Measurements from ENCODE around the gene VRK1. TPM values are rescaled to one million over a fixed set of nuclear protein-coding genes. Genes with fewer than 3 reads are reported as not detected.

VRK1 gene
- 10 to 100 TPM; 71.1 to 76.5 TPM for total RNA-seq

- CTCF ChIA-PET, result interaction anchor here (0.6 to 3.1 kb wide), 4 partner anchors 14 to 56 kb away, joined by 3 to 14 read pairs (median 3); no protein-coding TSS in a partner anchor
- H3K4me3 Mint-ChIP-seq, result peak within 1 kb of the TSS; percentile 90
- POLR2A ChIA-PET, result interaction anchor here (0.5 to 1.6 kb wide), 14 partner anchors 10 to 1316 kb away, joined by 3 to 12 read pairs (median 3); no protein-coding TSS in a partner anchor
- no peaks in the 10 kb centered on the region for H3K9me3 Mint-ChIP-seq (ENCODE audit: insufficient read depth)
- peak; percentile 94 for DNase-seq
- peak within 1 kb of the TSS; percentile 94 for H3K27ac Mint-ChIP-seq
- peaks cover 22% of the 10 kb centered on the region for H3K4me1 Mint-ChIP-seq (ENCODE audit: low read depth)
- peak; percentile 96 for ATAC-seq
- peaks cover 2% of the 10 kb centered on the region for H3K36me3 Mint-ChIP-seq (ENCODE audit: low read depth)
- H3K27me3 Mint-ChIP-seq (ENCODE audit: low read depth), result no peaks in the 10 kb centered on the region
Measured at GRCh38 chr14:96796851-96797581, at the start of gene VRK1. Gene VRK1, plus strand, starts transcription at chr14:96797382. Its CDS starts 36,090 bp downstream, at chr14:96833472.

GRCh38 chr14:96747608-96748007, 49.6 kb upstream of the VRK1 start:
- Mint-ChIP-seq H3K9me3 (ENCODE audit: insufficient read depth) (no peaks in the 10 kb centered on the region), H3K27ac (no peak overlapping the region), H3K27me3 (ENCODE audit: low read depth) (peaks cover 21% of the 10 kb centered on the region), H3K4me3 (no peak overlapping the region), H3K4me1 (ENCODE audit: low read depth) (no peaks in the 10 kb centered on the region), H3K36me3 (ENCODE audit: low read depth) (no peaks in the 10 kb centered on the region)
- DNase-seq (no peak), ATAC-seq (no peak)
- CTCF ChIA-PET, result no interaction called here
- POLR2A ChIA-PET, result no interaction called here

DNA sequence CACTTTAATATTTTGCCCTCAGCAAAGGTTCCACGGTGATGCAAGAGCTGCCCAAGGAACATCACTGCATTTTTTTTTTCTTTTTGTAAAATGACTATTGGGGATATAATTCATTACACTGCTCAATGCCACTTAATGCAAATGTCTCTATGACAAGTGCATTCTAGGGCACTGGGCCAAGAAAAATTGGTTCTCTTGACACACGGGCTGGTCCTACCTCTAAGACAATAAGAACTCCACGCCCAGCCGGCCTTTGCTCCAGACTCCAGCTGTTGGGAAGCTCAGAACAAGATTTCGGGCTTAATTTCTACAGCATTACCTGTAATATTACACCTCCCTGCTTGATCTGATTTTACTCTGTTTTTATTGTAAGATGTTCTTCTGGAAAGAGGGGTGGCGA, 48.8 kb upstream of the VRK1 start:
- no peak overlapping the region for H3K27ac Mint-ChIP-seq
- POLR2A ChIA-PET, result no interaction called here
- H3K36me3 Mint-ChIP-seq (ENCODE audit: low read depth), result no peaks in the 10 kb centered on the region
- H3K9me3 Mint-ChIP-seq (ENCODE audit: insufficient read depth), result no peaks in the 10 kb centered on the region
- H3K4me1 Mint-ChIP-seq (ENCODE audit: low read depth), result no peaks in the 10 kb centered on the region
- DNase-seq, result no peak
- H3K27me3 Mint-ChIP-seq (ENCODE audit: low read depth), result peaks cover 17% of the 10 kb centered on the region
- ATAC-seq, result no peak
- CTCF ChIA-PET, result no interaction called here
- no peak overlapping the region for H3K4me3 Mint-ChIP-seq

GRCh38 chr14:96751505-96751904, 45.7 kb upstream of the VRK1 start:
- Mint-ChIP-seq H3K36me3 (ENCODE audit: low read depth) (no peaks in the 10 kb centered on the region), H3K9me3 (ENCODE audit: insufficient read depth) (no peaks in the 10 kb centered on the region), H3K27ac (no peak overlapping the region), H3K4me1 (ENCODE audit: low read depth) (no peaks in the 10 kb centered on the region), H3K27me3 (ENCODE audit: low read depth) (peaks cover 6% of the 10 kb centered on the region), H3K4me3 (no peak overlapping the region)
- POLR2A ChIA-PET, result no interaction called here
- ATAC-seq (no peak), DNase-seq (no peak)
- CTCF ChIA-PET, result interaction anchor here (1.4 kb wide), 1 partner anchor 10 kb away, joined by 4 read pairs; no protein-coding TSS in a partner anchor

- H3K27ac Mint-ChIP-seq, result no peak overlapping the region
- DNase-seq, result no peak
- no peak overlapping the region for H3K4me3 Mint-ChIP-seq
- no peaks in the 10 kb centered on the region for H3K36me3 Mint-ChIP-seq (ENCODE audit: low read depth)
- peaks cover 8% of the 10 kb centered on the region for H3K27me3 Mint-ChIP-seq (ENCODE audit: low read depth)
- no peak for ATAC-seq
- ChIA-PET CTCF (interaction anchor here (1.4 kb wide), 1 partner anchor 11 kb away, joined by 4 read pairs; no protein-coding TSS in a partner anchor), POLR2A (no interaction called here)
- H3K9me3 Mint-ChIP-seq (ENCODE audit: insufficient read depth), result no peaks in the 10 kb centered on the region
- H3K4me1 Mint-ChIP-seq (ENCODE audit: low read depth), result no peaks in the 10 kb centered on the region
Measured at GRCh38 chr14:96752125-96752524, 45.1 kb upstream of the VRK1 start.

DNA sequence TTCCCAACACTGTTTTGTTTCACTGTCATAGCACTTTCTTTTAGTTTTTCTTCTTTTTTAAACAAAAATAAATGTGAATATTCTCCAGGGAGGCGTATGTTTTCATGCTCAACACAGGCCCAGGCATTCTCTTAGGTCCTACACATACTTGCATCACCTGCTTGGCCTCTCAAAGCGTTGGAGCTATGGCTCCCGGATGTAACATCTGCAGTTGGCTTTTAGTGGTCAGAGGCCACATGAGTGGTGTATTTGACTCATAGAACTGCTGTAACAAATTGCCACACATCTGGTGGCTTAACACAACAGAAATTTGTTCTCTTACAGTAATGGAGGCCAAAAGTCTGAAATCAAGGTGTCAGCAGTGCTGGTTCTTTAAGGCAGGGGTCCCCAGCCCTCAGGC, 44.6 kb upstream of the VRK1 start:
- H3K4me1 Mint-ChIP-seq (ENCODE audit: low read depth), result no peaks in the 10 kb centered on the region
- H3K9me3 Mint-ChIP-seq (ENCODE audit: insufficient read depth), result no peaks in the 10 kb centered on the region
- H3K27ac Mint-ChIP-seq, result no peak overlapping the region
- DNase-seq, result no peak
- H3K4me3 Mint-ChIP-seq, result no peak overlapping the region
- POLR2A ChIA-PET, result no interaction called here
- CTCF ChIA-PET, result interaction anchor here (1.4 kb wide), 1 partner anchor 11 kb away, joined by 4 read pairs; no protein-coding TSS in a partner anchor
- no peaks in the 10 kb centered on the region for H3K36me3 Mint-ChIP-seq (ENCODE audit: low read depth)
- peaks cover 9% of the 10 kb centered on the region for H3K27me3 Mint-ChIP-seq (ENCODE audit: low read depth)
- ATAC-seq, result no peak

DNA sequence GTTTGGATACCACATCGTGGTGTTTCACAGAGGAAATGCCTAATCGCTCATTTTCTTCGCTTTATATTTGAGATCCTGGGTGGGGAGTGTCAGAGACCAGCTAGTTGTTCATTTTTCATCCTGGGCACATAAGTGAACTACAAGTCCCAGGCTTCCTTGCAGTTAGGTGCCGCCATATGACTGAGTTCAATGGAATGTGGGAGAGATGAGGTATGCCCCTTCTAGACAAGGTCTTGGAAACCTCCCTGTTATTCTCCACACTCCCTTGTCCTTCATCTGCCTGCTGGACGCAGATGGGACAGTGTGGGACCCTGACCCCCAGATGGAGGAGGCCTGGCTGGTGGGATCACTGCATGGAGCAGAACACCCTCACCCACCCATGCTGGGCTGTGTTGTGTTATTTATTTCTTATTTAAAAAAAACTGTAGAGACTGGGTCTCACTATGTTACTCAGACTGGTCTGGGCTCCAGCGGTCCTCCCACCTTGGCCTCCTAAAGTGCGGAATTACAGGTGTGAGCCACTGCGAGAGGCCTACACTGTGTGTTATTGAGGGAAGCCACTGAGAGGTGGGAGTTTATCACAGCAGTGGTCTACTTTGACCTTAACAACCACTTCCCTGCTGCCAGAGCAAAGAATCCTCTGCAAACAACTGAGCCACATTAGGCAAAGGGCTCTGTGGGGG, 42.9 kb upstream of the VRK1 start:
- ChIA-PET CTCF (no interaction called here), POLR2A (no interaction called here)
- H3K9me3 Mint-ChIP-seq (ENCODE audit: insufficient read depth), result no peaks in the 10 kb centered on the region
- no peak overlapping the region for H3K27ac Mint-ChIP-seq
- no peak overlapping the region for H3K4me3 Mint-ChIP-seq
- H3K4me1 Mint-ChIP-seq (ENCODE audit: low read depth), result no peaks in the 10 kb centered on the region
- no peaks in the 10 kb centered on the region for H3K36me3 Mint-ChIP-seq (ENCODE audit: low read depth)
- ATAC-seq, result no peak
- no peak for DNase-seq
- H3K27me3 Mint-ChIP-seq (ENCODE audit: low read depth), result peaks cover 7% of the 10 kb centered on the region

- Mint-ChIP-seq H3K36me3 (ENCODE audit: low read depth) (no peaks in the 10 kb centered on the region), H3K9me3 (ENCODE audit: insufficient read depth) (no peaks in the 10 kb centered on the region), H3K4me1 (ENCODE audit: low read depth) (no peaks in the 10 kb centered on the region), H3K27me3 (ENCODE audit: low read depth) (peaks cover 7% of the 10 kb centered on the region), H3K27ac (no peak overlapping the region), H3K4me3 (no peak overlapping the region)
- POLR2A ChIA-PET, result no interaction called here
- no peak for ATAC-seq
- no peak for DNase-seq
- CTCF ChIA-PET, result no interaction called here
Measured at GRCh38 chr14:96754845-96755184, 42.4 kb upstream of the VRK1 start.

- ChIA-PET POLR2A (no interaction called here), CTCF (interaction anchor here (1.0 kb wide), 1 partner anchor 26 kb away, joined by 3 read pairs; no protein-coding TSS in a partner anchor)
- no peaks in the 10 kb centered on the region for H3K9me3 Mint-ChIP-seq (ENCODE audit: insufficient read depth)
- H3K4me1 Mint-ChIP-seq (ENCODE audit: low read depth), result no peaks in the 10 kb centered on the region
- H3K27me3 Mint-ChIP-seq (ENCODE audit: low read depth), result peaks cover 15% of the 10 kb centered on the region
- H3K4me3 Mint-ChIP-seq, result no peak overlapping the region
- H3K27ac Mint-ChIP-seq, result no peak overlapping the region
- H3K36me3 Mint-ChIP-seq (ENCODE audit: low read depth), result no peaks in the 10 kb centered on the region
- DNase-seq (no peak), ATAC-seq (no peak)
Measured at GRCh38 chr14:96756745-96757144, 40.4 kb upstream of the VRK1 start.

DNA sequence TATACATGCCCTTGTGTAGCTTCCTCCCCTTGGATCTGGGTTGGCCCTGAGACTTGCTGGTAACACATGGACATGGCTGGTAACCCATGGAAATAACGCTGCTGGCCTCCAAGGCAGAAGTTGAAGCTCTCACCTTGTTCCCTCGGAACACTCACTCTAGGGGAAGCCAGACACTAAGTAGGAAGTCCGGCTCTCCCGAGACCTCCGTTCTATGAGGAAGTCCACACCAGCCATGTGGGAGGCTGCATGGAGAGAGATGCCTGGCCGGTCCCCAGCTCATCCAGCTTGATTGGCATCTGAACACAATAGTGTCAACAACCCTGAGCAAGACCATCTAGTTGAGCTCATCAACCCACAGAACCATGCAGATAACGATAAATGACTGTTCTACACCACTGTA, 39.7 kb upstream of the VRK1 start:
- no peak overlapping the region for H3K27ac Mint-ChIP-seq
- H3K27me3 Mint-ChIP-seq (ENCODE audit: low read depth), result peaks cover 15% of the 10 kb centered on the region
- H3K4me3 Mint-ChIP-seq, result no peak overlapping the region
- DNase-seq, result no peak
- no peak for ATAC-seq
- no peaks in the 10 kb centered on the region for H3K9me3 Mint-ChIP-seq (ENCODE audit: insufficient read depth)
- ChIA-PET POLR2A (no interaction called here), CTCF (interaction anchor here (0.9 to 1.0 kb wide), 2 partner anchors 16 to 26 kb away, joined by 3 to 4 read pairs; no protein-coding TSS in a partner anchor)
- no peaks in the 10 kb centered on the region for H3K4me1 Mint-ChIP-seq (ENCODE audit: low read depth)
- no peaks in the 10 kb centered on the region for H3K36me3 Mint-ChIP-seq (ENCODE audit: low read depth)

GRCh38 chr14:96761066-96761465, 36.1 kb upstream of the VRK1 start:
- no peaks in the 10 kb centered on the region for H3K36me3 Mint-ChIP-seq (ENCODE audit: low read depth)
- ChIA-PET POLR2A (no interaction called here), CTCF (interaction anchor here (0.7 kb wide), 1 partner anchor 21 kb away, joined by 4 read pairs; no protein-coding TSS in a partner anchor)

GRCh38 chr14:96762650-96763049, 34.5 kb upstream of the VRK1 start:
- Mint-ChIP-seq H3K36me3 (ENCODE audit: low read depth) (no peaks in the 10 kb centered on the region), H3K4me3 (peak overlapping the region; percentile 19), H3K27me3 (ENCODE audit: low read depth) (peaks cover 13% of the 10 kb centered on the region), H3K27ac (no peak overlapping the region), H3K4me1 (ENCODE audit: low read depth) (no peaks in the 10 kb centered on the region), H3K9me3 (ENCODE audit: insufficient read depth) (no peaks in the 10 kb centered on the region)
- POLR2A ChIA-PET, result no interaction called here
- CTCF ChIA-PET, result interaction anchor here (1.7 kb wide), 1 partner anchor 21 kb away, joined by 5 read pairs; no protein-coding TSS in a partner anchor
- DNase-seq (peak; percentile 39), ATAC-seq (peak; percentile 87)

More at GRCh38 chr14:96761066-96761465, 36.1 kb upstream of the VRK1 start:
- Mint-ChIP-seq H3K4me1 (ENCODE audit: low read depth) (no peaks in the 10 kb centered on the region), H3K4me3 (no peak overlapping the region), H3K27ac (no peak overlapping the region), H3K27me3 (ENCODE audit: low read depth) (peaks cover 17% of the 10 kb centered on the region), H3K9me3 (ENCODE audit: insufficient read depth) (no peaks in the 10 kb centered on the region)
- no peak for DNase-seq
- ATAC-seq, result no peak

Measured in activated CD8-positive, alpha-beta T cell treated with anti-CD3 and anti-CD28 coated beads, Interleukin-2, amount 10 ng/mL, durations not matched to agents 7 days and 5 days (primary cell).